GM23248 (cell line): ENCODE data around the gene SUGT1.

Experiments used
- EZH2 ChIP-seq: fragments of 200-600 bp; sonication (generic); IDR thresholded peaks from 2 replicates; pipeline ENCODE4 v1.6.1; 2018; ENCODE audit warnings: antibody characterized with exemption, mild to moderate bottlenecking; ENCODE audit not compliant: insufficient read depth, poor library complexity, severe bottlenecking
- EZH2phosphoT487 ChIP-seq: fragments of 200-600 bp; sonication (generic); IDR thresholded peaks from 2 replicates; pipeline ENCODE4 v1.6.1; 2018; ENCODE audit warnings: antibody characterized with exemption, moderate library complexity, mild to moderate bottlenecking, low read depth; ENCODE audit not compliant: insufficient read depth

DNA sequence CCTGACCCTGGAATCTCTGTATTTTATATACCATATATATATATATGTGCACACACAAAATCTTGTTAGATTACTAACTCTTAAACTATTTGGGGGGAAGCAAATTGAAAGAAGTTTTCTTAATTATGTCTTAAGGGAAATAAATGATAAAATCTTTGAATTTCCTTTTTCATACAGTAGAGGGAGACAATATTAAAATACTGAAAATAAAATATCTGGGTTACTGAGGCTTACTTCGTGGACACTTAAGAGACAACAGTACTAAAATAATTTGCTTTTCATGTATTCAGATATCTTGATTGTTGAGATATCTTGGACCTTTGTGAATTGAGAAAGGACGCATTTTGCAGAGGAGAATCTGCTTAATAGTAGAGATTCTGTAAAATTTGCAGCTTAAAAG is 17.0 kb downstream of the SUGT1 start:
- TF ChIP-seq EZH2phosphoT487 = no peak
- TF ChIP-seq EZH2 = no peak
